SK-N-SH treated with all-trans-retinoic acid at 6 μM for 48 hours (cell line): ENCODE results near the gene HOXA2.

Experiments used
- ATAC-seq: fragments of 200-7000 bp; cut with Tn5 transposase; 3 replicates; pipeline ENCODE4 v1.9.1; 2020; ENCODE audit warnings: mild to moderate bottlenecking, moderate library complexity
- BACH2 ChIP-seq: fragments of 250-450 bp; sonication (Bioruptor Pico); IDR thresholded peaks from 2 replicates; pipeline ENCODE4 v1.9.0; 2021; ENCODE audit warnings: mild to moderate bottlenecking, borderline replicate concordance
- CSDC2 ChIP-seq: fragments of 250-450 bp; sonication (Bioruptor Pico); IDR thresholded peaks from 2 replicates; pipeline ENCODE4 v1.5.0; 2020; ENCODE audit warnings: mild to moderate bottlenecking, moderate library complexity
- ESRRG ChIP-seq: fragments of 250-450 bp; sonication (Bioruptor Pico); IDR thresholded peaks from 2 replicates; pipeline ENCODE4 v1.6.1; 2021; ENCODE audit warnings: mild to moderate bottlenecking
- GLIS3 ChIP-seq: fragments of 250-450 bp; sonication (Bioruptor Pico); IDR thresholded peaks from 2 replicates; pipeline ENCODE4 v1.5.0; 2020; ENCODE audit warnings: mild to moderate bottlenecking, moderate library complexity
- ISL1 ChIP-seq: fragments of 250-450 bp; sonication (Bioruptor Pico); IDR thresholded peaks from 2 replicates; pipeline ENCODE4 v2.1.2; 2022; ENCODE audit warnings: mild to moderate bottlenecking, moderate library complexity
- OSR1 ChIP-seq: fragments of 250-450 bp; sonication (Bioruptor Pico); IDR thresholded peaks from 2 replicates; pipeline ENCODE4 v1.8.0; 2022; ENCODE audit warnings: moderate library complexity, mild to moderate bottlenecking, inconsistent platforms
- PPARA ChIP-seq: fragments of 250-450 bp; sonication (Bioruptor Pico); IDR thresholded peaks from 2 replicates; pipeline ENCODE4 v1.5.0; 2020; ENCODE audit warnings: mild to moderate bottlenecking, borderline replicate concordance
- RARB ChIP-seq: fragments of 250-450 bp; sonication (Bioruptor Pico); IDR thresholded peaks from 2 replicates; pipeline ENCODE4 v1.8.0; 2021; ENCODE audit warnings: mild to moderate bottlenecking, moderate library complexity
- SNAI2 ChIP-seq: fragments of 250-450 bp; sonication (Bioruptor Pico); IDR thresholded peaks from 2 replicates; pipeline ENCODE4 v1.5.0; 2020; ENCODE audit warnings: mild to moderate bottlenecking, moderate library complexity
- TCF4 ChIP-seq: fragments of 250-450 bp; sonication (Bioruptor Pico); IDR thresholded peaks from 2 replicates; pipeline ENCODE4 v1.8.0; 2021; ENCODE audit warnings: mild to moderate bottlenecking, moderate library complexity, borderline replicate concordance
- TOX ChIP-seq: fragments of 250-450 bp; sonication (Bioruptor Pico); IDR thresholded peaks from 2 replicates; pipeline ENCODE4 v1.8.0; 2021; ENCODE audit warnings: mild to moderate bottlenecking, moderate library complexity, borderline replicate concordance
- ZC3H10 ChIP-seq: fragments of 250-450 bp; sonication (Bioruptor Pico); IDR thresholded peaks from 2 replicates; pipeline ENCODE4 v1.5.1; 2021; ENCODE audit warnings: mild to moderate bottlenecking, moderate library complexity
- ZFP30 ChIP-seq: fragments of 450-650 bp; formaldehyde crosslinking; IDR thresholded peaks from 2 replicates; pipeline ENCODE4 v1.5.0; 2022; ENCODE audit warnings: mild to moderate bottlenecking, moderate library complexity
- ZNF565 ChIP-seq: fragments of 450-650 bp; formaldehyde crosslinking; conservative IDR thresholded peaks from 2 replicates; pipeline ENCODE4 v1.5.0; 2020; ENCODE audit warnings: low read depth, mild to moderate bottlenecking, moderate library complexity
- ZNF70 ChIP-seq: fragments of 450-650 bp; formaldehyde crosslinking; IDR thresholded peaks from 2 replicates; pipeline ENCODE4 v1.5.0; 2020; ENCODE audit warnings: mild to moderate bottlenecking, moderate library complexity
- ZNF8 ChIP-seq: fragments of 450-650 bp; formaldehyde crosslinking; IDR thresholded peaks from 2 replicates; pipeline ENCODE4 v1.5.0; 2020; ENCODE audit warnings: mild to moderate bottlenecking, moderate library complexity
- TF ChIP-seq, protein P1 (sequence below): fragments of 250-450 bp; sonication (Bioruptor Pico); IDR thresholded peaks from 2 replicates; pipeline ENCODE4 v1.5.0; 2020; ENCODE audit warnings: mild to moderate bottlenecking, moderate library complexity
- TF ChIP-seq, protein P2 (sequence below): fragments of 250-450 bp; sonication (Bioruptor Pico); IDR thresholded peaks from 2 replicates; pipeline ENCODE4 v1.5.1; 2021; ENCODE audit warnings: mild to moderate bottlenecking, moderate library complexity
- TF ChIP-seq, protein P3 (sequence below): fragments of 250-450 bp; sonication (Bioruptor Pico); IDR thresholded peaks from 2 replicates; pipeline ENCODE4 v1.8.0; 2021; ENCODE audit warnings: low read depth, mild to moderate bottlenecking, moderate library complexity, borderline replicate concordance
- TF ChIP-seq, protein P4 (sequence below): fragments of 250-450 bp; sonication (Bioruptor Pico); IDR thresholded peaks from 2 replicates; pipeline ENCODE4 v1.8.0; 2020; ENCODE audit warnings: mild to moderate bottlenecking, moderate library complexity, borderline replicate concordance

The HOXA2 gene

DNA sequence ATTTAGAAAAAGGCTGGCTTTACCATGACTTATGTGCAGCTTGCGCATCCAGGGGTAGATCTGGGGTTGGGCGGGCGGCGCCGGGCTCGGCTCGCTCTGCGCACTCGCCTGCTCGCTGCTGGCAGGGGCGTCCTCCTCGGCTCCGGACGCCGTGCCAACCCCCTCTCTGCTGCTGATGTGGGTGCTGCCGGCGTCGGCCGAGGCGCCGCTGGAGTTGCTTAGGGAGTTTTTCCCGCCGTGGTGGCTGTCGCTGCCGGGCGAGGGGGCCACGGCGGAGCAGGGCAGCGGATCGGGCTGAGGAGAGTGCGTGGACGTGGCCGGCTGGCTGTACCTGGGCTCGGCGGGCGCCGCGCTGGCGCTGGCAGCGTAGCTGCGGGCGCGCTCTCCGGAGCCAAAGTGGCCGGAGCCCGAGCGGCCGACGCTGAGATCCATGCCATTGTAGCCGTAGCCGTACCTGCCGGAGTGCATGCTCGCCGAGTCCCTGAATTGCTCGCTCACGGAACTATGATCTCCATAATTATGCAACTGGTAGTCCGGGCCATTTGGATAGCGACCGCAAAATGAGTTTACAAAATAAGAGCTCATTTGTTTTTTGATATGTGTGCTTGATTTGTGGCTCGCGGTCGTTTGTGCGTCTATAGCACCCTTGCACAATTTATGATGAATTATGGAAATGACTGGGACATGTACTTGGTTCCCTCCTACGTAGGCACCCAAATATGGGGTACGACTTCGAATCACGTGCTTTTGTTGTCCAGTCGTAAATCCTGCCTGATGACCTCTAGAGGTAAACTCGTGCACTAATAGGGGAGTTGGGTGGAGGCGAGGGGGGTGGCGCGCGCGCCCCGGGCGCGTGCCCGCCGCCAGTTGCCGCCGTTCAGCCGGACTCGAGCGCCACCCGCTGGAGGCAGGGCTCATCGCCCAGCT, 40.8 kb upstream of the HOXA2 start, which contains the start of gene HOXA5:
HOXA5 (minus strand) TSS at position 659 of the 927 bp plus-strand sequence; CDS start at position 585, 74 bp downstream.
- ATAC-seq, result peak; percentile 28
- no peak for TF ChIP-seq ISL1 (CRISPR knock-in tag)
- no peak for TF ChIP-seq ZNF565 (CRISPR knock-in tag)
- TF ChIP-seq, protein P1, sequence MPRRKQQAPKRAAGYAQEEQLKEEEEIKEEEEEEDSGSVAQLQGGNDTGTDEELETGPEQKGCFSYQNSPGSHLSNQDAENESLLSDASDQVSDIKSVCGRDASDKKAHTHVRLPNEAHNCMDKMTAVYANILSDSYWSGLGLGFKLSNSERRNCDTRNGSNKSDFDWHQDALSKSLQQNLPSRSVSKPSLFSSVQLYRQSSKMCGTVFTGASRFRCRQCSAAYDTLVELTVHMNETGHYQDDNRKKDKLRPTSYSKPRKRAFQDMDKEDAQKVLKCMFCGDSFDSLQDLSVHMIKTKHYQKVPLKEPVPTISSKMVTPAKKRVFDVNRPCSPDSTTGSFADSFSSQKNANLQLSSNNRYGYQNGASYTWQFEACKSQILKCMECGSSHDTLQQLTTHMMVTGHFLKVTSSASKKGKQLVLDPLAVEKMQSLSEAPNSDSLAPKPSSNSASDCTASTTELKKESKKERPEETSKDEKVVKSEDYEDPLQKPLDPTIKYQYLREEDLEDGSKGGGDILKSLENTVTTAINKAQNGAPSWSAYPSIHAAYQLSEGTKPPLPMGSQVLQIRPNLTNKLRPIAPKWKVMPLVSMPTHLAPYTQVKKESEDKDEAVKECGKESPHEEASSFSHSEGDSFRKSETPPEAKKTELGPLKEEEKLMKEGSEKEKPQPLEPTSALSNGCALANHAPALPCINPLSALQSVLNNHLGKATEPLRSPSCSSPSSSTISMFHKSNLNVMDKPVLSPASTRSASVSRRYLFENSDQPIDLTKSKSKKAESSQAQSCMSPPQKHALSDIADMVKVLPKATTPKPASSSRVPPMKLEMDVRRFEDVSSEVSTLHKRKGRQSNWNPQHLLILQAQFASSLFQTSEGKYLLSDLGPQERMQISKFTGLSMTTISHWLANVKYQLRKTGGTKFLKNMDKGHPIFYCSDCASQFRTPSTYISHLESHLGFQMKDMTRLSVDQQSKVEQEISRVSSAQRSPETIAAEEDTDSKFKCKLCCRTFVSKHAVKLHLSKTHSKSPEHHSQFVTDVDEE (CRISPR knock-in tag), result no peak
- no peak for TF ChIP-seq PPARA (CRISPR knock-in tag)
- TF ChIP-seq, protein P2, sequence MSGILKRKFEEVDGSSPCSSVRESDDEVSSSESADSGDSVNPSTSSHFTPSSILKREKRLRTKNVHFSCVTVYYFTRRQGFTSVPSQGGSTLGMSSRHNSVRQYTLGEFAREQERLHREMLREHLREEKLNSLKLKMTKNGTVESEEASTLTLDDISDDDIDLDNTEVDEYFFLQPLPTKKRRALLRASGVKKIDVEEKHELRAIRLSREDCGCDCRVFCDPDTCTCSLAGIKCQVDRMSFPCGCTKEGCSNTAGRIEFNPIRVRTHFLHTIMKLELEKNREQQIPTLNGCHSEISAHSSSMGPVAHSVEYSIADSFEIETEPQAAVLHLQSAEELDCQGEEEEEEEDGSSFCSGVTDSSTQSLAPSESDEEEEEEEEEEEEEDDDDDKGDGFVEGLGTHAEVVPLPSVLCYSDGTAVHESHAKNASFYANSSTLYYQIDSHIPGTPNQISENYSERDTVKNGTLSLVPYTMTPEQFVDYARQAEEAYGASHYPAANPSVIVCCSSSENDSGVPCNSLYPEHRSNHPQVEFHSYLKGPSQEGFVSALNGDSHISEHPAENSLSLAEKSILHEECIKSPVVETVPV (CRISPR knock-in tag), result no peak
- TF ChIP-seq, protein P3, sequence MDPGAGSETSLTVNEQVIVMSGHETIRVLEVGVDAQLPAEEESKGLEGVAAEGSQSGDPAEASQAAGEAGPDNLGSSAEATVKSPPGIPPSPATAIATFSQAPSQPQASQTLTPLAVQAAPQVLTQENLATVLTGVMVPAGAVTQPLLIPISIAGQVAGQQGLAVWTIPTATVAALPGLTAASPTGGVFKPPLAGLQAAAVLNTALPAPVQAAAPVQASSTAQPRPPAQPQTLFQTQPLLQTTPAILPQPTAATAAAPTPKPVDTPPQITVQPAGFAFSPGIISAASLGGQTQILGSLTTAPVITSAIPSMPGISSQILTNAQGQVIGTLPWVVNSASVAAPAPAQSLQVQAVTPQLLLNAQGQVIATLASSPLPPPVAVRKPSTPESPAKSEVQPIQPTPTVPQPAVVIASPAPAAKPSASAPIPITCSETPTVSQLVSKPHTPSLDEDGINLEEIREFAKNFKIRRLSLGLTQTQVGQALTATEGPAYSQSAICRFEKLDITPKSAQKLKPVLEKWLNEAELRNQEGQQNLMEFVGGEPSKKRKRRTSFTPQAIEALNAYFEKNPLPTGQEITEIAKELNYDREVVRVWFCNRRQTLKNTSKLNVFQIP (CRISPR knock-in tag), result no peak
- TF ChIP-seq GLIS3 (CRISPR knock-in tag), result no peak
- TF ChIP-seq BACH2, result no peak
- no peak for TF ChIP-seq CSDC2

DNA sequence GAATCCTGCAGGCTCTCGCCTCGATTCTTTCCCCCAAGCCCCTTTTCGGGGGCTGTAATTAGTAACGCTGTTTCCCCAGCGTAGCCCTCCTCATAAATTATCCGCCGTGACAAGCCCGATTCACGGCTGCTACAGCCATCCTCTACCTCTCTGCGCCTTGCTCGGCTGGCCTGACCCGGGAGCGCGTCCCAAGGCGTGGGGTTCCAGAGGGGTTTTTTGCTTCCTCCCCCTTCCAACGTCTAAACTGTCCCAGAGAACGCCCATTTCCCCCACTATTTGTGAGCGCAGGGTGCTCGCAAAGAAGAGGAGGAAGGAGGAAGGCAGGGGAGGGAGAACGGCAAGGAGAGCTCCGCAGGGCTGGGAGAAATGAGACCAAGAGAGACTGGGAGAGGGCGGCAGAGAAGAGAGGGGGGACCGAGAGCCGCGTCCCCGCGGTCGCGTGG, 40.1 kb upstream of the HOXA2 start:
- ATAC-seq, result no peak; the same call in 1 of the 3 replicates
- TF ChIP-seq GLIS3 (CRISPR knock-in tag) (no peak), ZNF8 (no peak), ZFP30 (CRISPR knock-in tag) (no peak), PPARA (CRISPR knock-in tag) (no peak), CSDC2 (no peak), TOX (CRISPR knock-in tag) (no peak), ZNF565 (CRISPR knock-in tag) (no peak), RARB (CRISPR knock-in tag) (no peak), OSR1 (CRISPR knock-in tag) (no peak), BACH2 (no peak), TCF4 (CRISPR knock-in tag) (no peak), ZC3H10 (no peak), ISL1 (CRISPR knock-in tag) (no peak), SNAI2 (no peak), ESRRG (no peak), ZNF70 (CRISPR knock-in tag) (no peak)
- TF ChIP-seq, protein P2 (CRISPR knock-in tag), result no peak
- TF ChIP-seq, protein P4, sequence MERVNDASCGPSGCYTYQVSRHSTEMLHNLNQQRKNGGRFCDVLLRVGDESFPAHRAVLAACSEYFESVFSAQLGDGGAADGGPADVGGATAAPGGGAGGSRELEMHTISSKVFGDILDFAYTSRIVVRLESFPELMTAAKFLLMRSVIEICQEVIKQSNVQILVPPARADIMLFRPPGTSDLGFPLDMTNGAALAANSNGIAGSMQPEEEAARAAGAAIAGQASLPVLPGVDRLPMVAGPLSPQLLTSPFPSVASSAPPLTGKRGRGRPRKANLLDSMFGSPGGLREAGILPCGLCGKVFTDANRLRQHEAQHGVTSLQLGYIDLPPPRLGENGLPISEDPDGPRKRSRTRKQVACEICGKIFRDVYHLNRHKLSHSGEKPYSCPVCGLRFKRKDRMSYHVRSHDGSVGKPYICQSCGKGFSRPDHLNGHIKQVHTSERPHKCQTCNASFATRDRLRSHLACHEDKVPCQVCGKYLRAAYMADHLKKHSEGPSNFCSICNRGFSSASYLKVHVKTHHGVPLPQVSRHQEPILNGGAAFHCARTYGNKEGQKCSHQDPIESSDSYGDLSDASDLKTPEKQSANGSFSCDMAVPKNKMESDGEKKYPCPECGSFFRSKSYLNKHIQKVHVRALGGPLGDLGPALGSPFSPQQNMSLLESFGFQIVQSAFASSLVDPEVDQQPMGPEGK, result no peak
- TF ChIP-seq, protein P3 (CRISPR knock-in tag), result no peak
- TF ChIP-seq, protein P1 (CRISPR knock-in tag), result no peak
